Thymus (tissue), 11 donors: ENCODE data around the gene RPS6KC1. TPM values are rescaled to one million over a fixed set of nuclear protein-coding genes. Genes with fewer than 3 reads are reported as not detected.

Source experiments
- DNase-seq, 9 donors: peaks; one replicate each; pipeline ENCODE4 v3.0.0-alpha.2; 2013; ENCODE audit warnings: low spot score in 9 of 9, low read depth in 6 of 9, missing footprints in 1 of 9
- H3K27ac ChIP-seq, 2 donors: one replicate each; pipeline ENCODE4 v1.5.1; 2013; ENCODE audit warnings: control low read depth in 1 of 2, low read depth in 1 of 2, low read length in 1 of 2, mild to moderate bottlenecking in 1 of 2, moderate library complexity in 1 of 2
- H3K27me3 ChIP-seq, 2 donors: one replicate each; pipeline ENCODE4 v1.5.1; 2013; ENCODE audit warnings: low read length in 1 of 2; ENCODE audit not compliant: control insufficient read depth in 2 of 2, insufficient read depth in 1 of 2
- H3K36me3 ChIP-seq, 2 donors: one replicate each; pipeline ENCODE4 v1.5.1; 2013; ENCODE audit warnings: low read length in 1 of 2, mild to moderate bottlenecking in 1 of 2, moderate library complexity in 1 of 2; ENCODE audit not compliant: control insufficient read depth in 2 of 2, insufficient read depth in 2 of 2
- H3K4me1 ChIP-seq, 2 donors: one replicate each; pipeline ENCODE4 v1.5.1; 2013; ENCODE audit warnings: low read length in 2 of 2; ENCODE audit not compliant: control insufficient read depth in 2 of 2, insufficient read depth in 2 of 2
- H3K4me3 ChIP-seq, 2 donors: one replicate each; pipeline ENCODE4 v1.5.1; 2013; ENCODE audit warnings: low read length in 2 of 2, control low read depth in 1 of 2, mild to moderate bottlenecking in 1 of 2
- H3K9me3 ChIP-seq, 2 donors: one replicate each; pipeline ENCODE4 v1.5.1; 2013; ENCODE audit warnings: low read length in 1 of 2, mild to moderate bottlenecking in 1 of 2; ENCODE audit not compliant: control insufficient read depth in 2 of 2, insufficient read depth in 1 of 2
- WGBS: extraction: QIAGEN DNeasy Blood & Tissue Kit; methylation state at CpG from one replicate; pipeline ENCODE4 v1.1.7; 2013; 5-methylcytosine and 5-hydroxymethylcytosine counted together
- polyA plus RNA-seq: library from polyadenylated mRNA; stranded (reverse); fragments of 200-250 nt; gene quantifications from one replicate; pipeline ENCODE4 v1.2.3, GENCODE V29; 2013
- total RNA-seq: library from RNA; stranded (reverse); fragments of 120-200 nt; gene quantifications from one replicate; pipeline ENCODE4 v1.2.4, GENCODE V29; 2013
- donor health status: healthy.

RPS6KC1 gene
- total and polyA plus RNA-seq, 2 donors = 7.2 to 8.8 TPM

DNA sequence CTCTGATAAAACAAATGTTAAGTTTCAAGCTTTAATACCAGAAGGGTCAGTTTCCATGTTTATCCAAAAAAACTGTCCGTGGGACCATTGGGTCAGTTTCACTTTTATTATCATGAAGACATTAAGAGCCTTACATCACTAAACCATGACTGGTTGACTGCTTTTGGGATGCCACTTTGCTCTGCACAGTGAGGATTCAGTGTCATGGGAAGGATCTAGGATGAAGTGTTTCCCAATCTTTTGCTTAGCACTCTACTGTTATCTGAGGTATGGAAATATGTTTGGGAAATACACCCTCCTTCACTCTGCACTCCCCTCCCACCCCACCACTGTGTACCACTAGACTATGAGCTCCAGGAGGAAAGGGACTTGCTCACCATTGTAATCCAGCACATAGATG, 16.3 kb downstream of the RPS6KC1 start:
- H3K27me3 ChIP-seq = no peaks in the 10 kb centered on the region
- WGBS = 95% methylated on average over 1 of the region's 1 CpG
- H3K9me3 ChIP-seq = no peaks in the 10 kb centered on the region

GRCh38 chr1:213070406-213070805, 19.4 kb downstream of the RPS6KC1 start:
- Histone ChIP-seq H3K36me3 (no peaks in the 10 kb centered on the region), H3K27ac (no peak overlapping the region), H3K4me1 (no peaks in the 10 kb centered on the region), H3K9me3 (no peaks in the 10 kb centered on the region), H3K4me3 (no peak overlapping the region), H3K27me3 (no peaks in the 10 kb centered on the region)
- WGBS = 42% methylated on average over 2 of the region's 2 CpGs
- peak in 2 of 9 donors; percentile 6 to 18 for DNase-seq

More for the DNA sequence above, 16.3 kb downstream of the RPS6KC1 start:
- Histone ChIP-seq H3K4me3 (no peak overlapping the region), H3K36me3 (no peaks in the 10 kb centered on the region), H3K4me1 (no peaks in the 10 kb centered on the region), H3K27ac (no peak overlapping the region)
- no peak for DNase-seq

GRCh38 chr1:213075725-213076124, 24.7 kb downstream of the RPS6KC1 start:
- Histone ChIP-seq H3K27me3 (no peaks in the 10 kb centered on the region), H3K9me3 (no peaks in the 10 kb centered on the region), H3K4me1 (no peaks in the 10 kb centered on the region), H3K4me3 (no peak overlapping the region), H3K36me3 (no peaks in the 10 kb centered on the region), H3K27ac (no peak overlapping the region)
- WGBS = 95% methylated on average over 2 of the region's 2 CpGs
- DNase-seq = no peak

GRCh38 chr1:213082420-213083111, 31.5 kb downstream of the RPS6KC1 start:
- 94% methylated on average over 2 of the region's 2 CpGs for WGBS
- H3K36me3 ChIP-seq = peaks cover 0 to 6% of the 10 kb centered on the region in 2 donors
- no peak for DNase-seq

GRCh38 chr1:213083112-213083445, 32.0 kb downstream of the RPS6KC1 start:
- Histone ChIP-seq H3K27ac (no peak overlapping the region), H3K27me3 (no peaks in the 10 kb centered on the region), H3K4me3 (no peak overlapping the region), H3K36me3 (peaks cover 0 to 6% of the 10 kb centered on the region in 2 donors), H3K4me1 (no peaks in the 10 kb centered on the region), H3K9me3 (no peaks in the 10 kb centered on the region)
- WGBS = 69% methylated on average over 3 of the region's 3 CpGs
- no peak for DNase-seq

More at GRCh38 chr1:213082420-213083111, 31.5 kb downstream of the RPS6KC1 start:
- no peak overlapping the region for H3K4me3 ChIP-seq
- H3K4me1 ChIP-seq = no peaks in the 10 kb centered on the region
- no peaks in the 10 kb centered on the region for H3K9me3 ChIP-seq
- no peak overlapping the region for H3K27ac ChIP-seq
- no peaks in the 10 kb centered on the region for H3K27me3 ChIP-seq

- H3K27me3 ChIP-seq = no peaks in the 10 kb centered on the region
- H3K4me1 ChIP-seq = no peaks in the 10 kb centered on the region
- no peaks in the 10 kb centered on the region for H3K9me3 ChIP-seq
- DNase-seq = no peak
- 94% methylated on average over 3 of the region's 3 CpGs for WGBS
- H3K27ac ChIP-seq = no peak overlapping the region
- H3K36me3 ChIP-seq = no peaks in the 10 kb centered on the region
- no peak overlapping the region for H3K4me3 ChIP-seq
Measured at GRCh38 chr1:213087911-213088310, 36.9 kb downstream of the RPS6KC1 start.

DNA sequence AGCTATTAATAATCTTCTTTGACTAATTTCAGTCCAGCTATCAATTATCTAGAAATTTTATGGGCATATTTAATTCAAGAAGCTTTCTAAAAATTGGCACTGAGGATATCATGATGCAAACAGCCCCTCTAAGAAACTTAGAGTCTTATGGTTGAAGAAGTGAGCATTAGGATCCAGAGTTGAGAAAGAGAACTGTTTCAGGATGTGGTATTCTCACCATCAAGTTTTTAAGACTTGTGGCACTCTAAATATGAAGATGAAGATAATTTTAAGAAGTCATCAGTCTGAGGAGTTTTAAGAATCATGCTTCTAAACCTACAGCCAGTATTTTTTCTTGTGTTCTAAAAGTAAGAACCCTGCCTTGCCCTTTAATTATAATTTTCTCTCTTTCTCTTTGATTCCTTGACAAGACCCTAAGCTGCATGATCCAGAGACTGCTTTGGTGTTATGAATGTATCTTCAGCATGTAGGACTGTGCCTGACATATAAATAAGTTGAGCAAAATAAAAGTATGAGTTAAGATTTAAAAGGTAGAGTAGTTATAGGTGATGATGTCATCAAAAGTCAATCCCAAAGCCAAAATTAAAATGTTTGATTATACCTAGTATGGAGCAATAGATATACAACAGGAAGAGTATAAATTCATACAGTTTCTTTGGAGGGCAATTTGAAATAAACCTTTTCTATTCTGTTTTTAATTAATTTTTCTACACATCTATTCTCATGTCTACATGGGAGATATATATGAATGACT, 39.1 kb downstream of the RPS6KC1 start:
- DNase-seq = no peak
- no peak overlapping the region for H3K4me3 ChIP-seq
- no peaks in the 10 kb centered on the region for H3K27me3 ChIP-seq
- H3K27ac ChIP-seq = no peak overlapping the region
- no peaks in the 10 kb centered on the region for H3K36me3 ChIP-seq
- no peaks in the 10 kb centered on the region for H3K9me3 ChIP-seq
- H3K4me1 ChIP-seq = no peaks in the 10 kb centered on the region

GRCh38 chr1:213094446-213094845, 43.4 kb downstream of the RPS6KC1 start:
- Histone ChIP-seq H3K36me3 (no peaks in the 10 kb centered on the region), H3K27me3 (no peaks in the 10 kb centered on the region), H3K4me3 (no peak overlapping the region), H3K9me3 (no peaks in the 10 kb centered on the region), H3K4me1 (no peaks in the 10 kb centered on the region), H3K27ac (no peak overlapping the region)
- 97% methylated on average over 3 of the region's 3 CpGs for WGBS
- no peak for DNase-seq

- Histone ChIP-seq H3K4me1 (no peaks in the 10 kb centered on the region), H3K27me3 (no peaks in the 10 kb centered on the region), H3K9me3 (no peaks in the 10 kb centered on the region), H3K4me3 (no peak overlapping the region), H3K27ac (no peak overlapping the region), H3K36me3 (no peaks in the 10 kb centered on the region)
- no peak for DNase-seq
- 97% methylated on average over 1 of the region's 1 CpG for WGBS
Measured at GRCh38 chr1:213095467-213095866, 44.4 kb downstream of the RPS6KC1 start.
